ENCODE data around the gene DPYSL5. TPM values are rescaled to one million over a fixed set of nuclear protein-coding genes. Genes with fewer than 3 reads are reported as not detected.

The DPYSL5 gene
- total RNA-seq, 4 donors from 2014 or later: not detected

DNA sequence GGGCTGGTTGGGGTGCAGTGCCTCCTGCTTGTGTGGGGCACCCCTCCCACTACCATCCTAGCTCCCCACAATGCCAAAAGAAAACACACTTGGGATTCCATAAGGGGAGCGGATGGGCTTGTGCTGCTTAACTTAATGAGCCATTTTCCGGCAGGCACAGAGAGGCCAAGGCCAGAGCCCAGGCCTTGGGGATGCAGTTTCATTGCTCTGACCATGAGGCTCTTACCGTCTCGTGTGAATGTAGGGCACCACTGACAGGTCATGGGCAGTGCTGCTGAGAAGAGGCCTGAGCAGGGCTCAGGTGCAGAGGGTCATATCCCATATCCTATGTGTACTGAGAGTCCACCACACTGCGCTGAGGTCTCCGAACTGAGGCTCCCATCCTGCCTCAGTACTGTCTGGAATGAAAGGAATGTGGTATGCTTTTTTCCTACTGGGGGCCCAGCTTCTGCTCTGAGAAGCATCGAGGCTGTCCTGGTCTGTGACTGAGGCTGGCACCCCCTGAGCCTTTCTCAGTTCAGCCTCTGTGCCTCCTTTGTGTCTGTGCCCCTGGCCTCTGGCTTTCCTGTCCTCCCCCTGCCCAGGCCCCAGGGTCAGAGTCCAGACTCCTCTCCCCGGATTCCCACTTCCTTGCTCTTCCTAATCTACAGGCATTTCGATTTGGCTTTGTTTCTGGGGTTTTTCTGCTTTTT lies 77.3 kb downstream of the DPYSL5 start:
- DNase-seq (ENCODE audit: low spot score in 2 of 2): no peak
- 21 to 55% methylated on average over 7 to 9 of the region's 9 CpGs for WGBS, 2 donors
- Histone ChIP-seq H3K9me3 (no peaks in the 10 kb centered on the region), H3K27me3 (peaks cover 0 to 5% of the 10 kb centered on the region in 2 donors), H3K27ac (no peak overlapping the region), H3K4me1 (peaks cover 0 to 6% (median 0%) of the 10 kb centered on the region in 4 donors), H3K36me3 (no peaks in the 10 kb centered on the region), H3K4me3 (no peak overlapping the region)
- TF ChIP-seq, protein P1, sequence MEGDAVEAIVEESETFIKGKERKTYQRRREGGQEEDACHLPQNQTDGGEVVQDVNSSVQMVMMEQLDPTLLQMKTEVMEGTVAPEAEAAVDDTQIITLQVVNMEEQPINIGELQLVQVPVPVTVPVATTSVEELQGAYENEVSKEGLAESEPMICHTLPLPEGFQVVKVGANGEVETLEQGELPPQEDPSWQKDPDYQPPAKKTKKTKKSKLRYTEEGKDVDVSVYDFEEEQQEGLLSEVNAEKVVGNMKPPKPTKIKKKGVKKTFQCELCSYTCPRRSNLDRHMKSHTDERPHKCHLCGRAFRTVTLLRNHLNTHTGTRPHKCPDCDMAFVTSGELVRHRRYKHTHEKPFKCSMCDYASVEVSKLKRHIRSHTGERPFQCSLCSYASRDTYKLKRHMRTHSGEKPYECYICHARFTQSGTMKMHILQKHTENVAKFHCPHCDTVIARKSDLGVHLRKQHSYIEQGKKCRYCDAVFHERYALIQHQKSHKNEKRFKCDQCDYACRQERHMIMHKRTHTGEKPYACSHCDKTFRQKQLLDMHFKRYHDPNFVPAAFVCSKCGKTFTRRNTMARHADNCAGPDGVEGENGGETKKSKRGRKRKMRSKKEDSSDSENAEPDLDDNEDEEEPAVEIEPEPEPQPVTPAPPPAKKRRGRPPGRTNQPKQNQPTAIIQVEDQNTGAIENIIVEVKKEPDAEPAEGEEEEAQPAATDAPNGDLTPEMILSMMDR (IDR thresholded peaks at IDR 0.05): no peak
- no peak for TF ChIP-seq POLR2A (IDR thresholded peaks at IDR 0.05)
- TF ChIP-seq EP300 (IDR thresholded peaks at IDR 0.05): no peak

DNA sequence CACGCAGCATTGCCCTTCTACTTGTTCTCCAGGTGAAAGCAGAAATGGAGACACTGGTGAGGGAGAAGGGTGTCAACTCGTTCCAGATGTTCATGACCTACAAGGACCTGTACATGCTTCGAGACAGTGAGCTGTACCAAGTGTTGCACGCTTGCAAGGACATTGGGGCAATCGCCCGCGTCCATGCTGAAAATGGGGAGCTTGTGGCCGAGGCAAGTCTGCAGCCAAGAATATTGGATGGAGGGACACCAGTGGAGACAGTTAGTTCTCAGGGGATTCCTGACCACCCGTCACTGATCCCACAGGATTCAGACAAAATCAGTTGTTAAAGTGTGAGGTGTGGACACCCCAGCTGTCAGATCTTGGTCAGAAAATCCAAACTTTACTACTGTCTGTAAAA lies 79.3 kb downstream of the DPYSL5 start:
- no peak for TF ChIP-seq EP300 (IDR thresholded peaks at IDR 0.05)
- peaks cover 0 to 8% of the 10 kb centered on the region in 2 donors for H3K27me3 ChIP-seq
- 93 to 96% methylated on average over 9 of the region's 9 CpGs for WGBS, 2 donors
- no peaks in the 10 kb centered on the region for H3K36me3 ChIP-seq
- no peaks in the 10 kb centered on the region for H3K9me3 ChIP-seq
- peaks cover 0 to 6% (median 0%) of the 10 kb centered on the region in 4 donors for H3K4me1 ChIP-seq
- DNase-seq (ENCODE audit: low spot score in 2 of 2): no peak
- no peak overlapping the region for H3K27ac ChIP-seq
- no peak overlapping the region for H3K4me3 ChIP-seq

DNA sequence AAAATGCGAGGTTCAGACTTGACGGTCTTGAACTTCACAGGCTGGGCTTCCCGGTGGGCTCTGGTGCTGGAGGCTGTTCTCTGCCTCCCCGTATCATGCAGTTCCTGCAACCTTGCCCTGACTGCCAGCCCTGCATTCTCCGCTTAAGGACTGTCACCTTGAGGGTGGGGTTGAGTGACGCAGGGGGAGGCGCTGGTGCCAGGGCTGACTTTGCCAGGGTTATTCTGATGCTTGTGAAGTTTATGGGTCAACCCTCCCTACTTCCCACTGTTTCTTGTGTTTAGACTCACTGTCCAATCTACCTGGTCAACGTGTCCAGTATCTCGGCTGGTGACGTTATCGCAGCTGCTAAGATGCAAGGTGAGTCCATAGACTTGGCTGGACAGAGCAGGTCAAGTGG lies 85.0 kb downstream of the DPYSL5 start:
- no peak overlapping the region for H3K4me3 ChIP-seq
- no peak for DNase-seq (ENCODE audit: low spot score in 2 of 2)
- peaks cover 0 to 8% of the 10 kb centered on the region in 2 donors for H3K27me3 ChIP-seq
- no peaks in the 10 kb centered on the region for H3K4me1 ChIP-seq
- no peaks in the 10 kb centered on the region for H3K36me3 ChIP-seq
- no peaks in the 10 kb centered on the region for H3K9me3 ChIP-seq
- H3K27ac ChIP-seq: no peak overlapping the region
- WGBS, 2 donors: 79 to 83% methylated on average over 11 of the region's 11 CpGs
- no peak for TF ChIP-seq POLR2A (IDR thresholded peaks at IDR 0.05)
- TF ChIP-seq, protein P1 (IDR thresholded peaks at IDR 0.05): no peak
- no peak for TF ChIP-seq EP300 (IDR thresholded peaks at IDR 0.05)

DNA sequence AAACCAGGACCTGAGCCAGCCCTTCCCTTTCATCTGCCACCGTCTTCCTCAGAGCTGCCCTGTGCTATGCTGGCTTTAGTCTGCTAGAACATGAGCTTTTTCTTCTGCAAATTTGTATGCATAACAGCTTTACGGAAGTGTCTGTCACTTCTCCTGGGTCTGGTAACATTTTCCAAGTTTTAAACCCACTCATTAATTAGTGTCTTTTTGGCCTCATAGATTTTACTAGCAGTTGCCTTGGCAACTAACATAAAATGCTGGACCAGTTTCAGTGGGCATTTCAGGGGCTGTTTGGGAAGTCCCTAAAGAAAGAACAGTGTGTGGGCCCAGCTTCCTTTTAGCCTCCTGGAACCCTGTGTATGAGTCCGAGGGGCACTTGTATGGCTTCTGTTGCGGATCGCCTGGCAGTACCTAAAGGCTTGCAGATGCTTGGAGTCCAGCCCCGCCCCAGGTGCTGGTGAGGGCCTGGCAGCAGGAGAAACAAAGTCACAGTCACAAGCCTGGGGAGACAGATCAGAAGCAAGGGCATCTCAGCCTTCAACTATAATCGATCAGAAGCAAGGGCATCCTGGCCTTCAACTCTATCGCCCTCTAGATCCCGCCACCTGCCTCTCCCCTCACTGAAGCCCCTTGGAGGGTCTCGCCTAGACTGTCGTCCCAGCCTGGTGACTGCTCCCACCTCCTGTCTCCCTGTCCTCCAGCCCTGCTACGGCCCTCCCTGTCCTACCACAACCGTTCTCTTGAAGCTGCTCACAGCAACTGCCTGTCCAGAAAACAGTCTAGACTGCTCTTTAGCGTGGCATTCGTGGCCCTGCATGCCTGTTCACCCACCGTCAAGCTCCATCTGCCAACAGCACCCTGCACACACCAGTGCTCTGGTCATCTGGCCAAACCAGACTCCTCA lies 85.8 kb downstream of the DPYSL5 start:
- TF ChIP-seq EP300 (IDR thresholded peaks at IDR 0.05) (no peak), POLR2A (IDR thresholded peaks at IDR 0.05) (no peak)
- TF ChIP-seq, protein P1 (IDR thresholded peaks at IDR 0.05): no peak
- H3K9me3 ChIP-seq: no peaks in the 10 kb centered on the region
- no peak overlapping the region for H3K27ac ChIP-seq
- WGBS, 2 donors: 83 to 84% methylated on average over 16 of the region's 16 CpGs
- no peaks in the 10 kb centered on the region for H3K4me1 ChIP-seq
- H3K36me3 ChIP-seq: no peaks in the 10 kb centered on the region
- H3K27me3 ChIP-seq: peaks cover 0 to 8% of the 10 kb centered on the region in 2 donors
- no peak for DNase-seq (ENCODE audit: low spot score in 2 of 2)
- no peak overlapping the region for H3K4me3 ChIP-seq

DNA sequence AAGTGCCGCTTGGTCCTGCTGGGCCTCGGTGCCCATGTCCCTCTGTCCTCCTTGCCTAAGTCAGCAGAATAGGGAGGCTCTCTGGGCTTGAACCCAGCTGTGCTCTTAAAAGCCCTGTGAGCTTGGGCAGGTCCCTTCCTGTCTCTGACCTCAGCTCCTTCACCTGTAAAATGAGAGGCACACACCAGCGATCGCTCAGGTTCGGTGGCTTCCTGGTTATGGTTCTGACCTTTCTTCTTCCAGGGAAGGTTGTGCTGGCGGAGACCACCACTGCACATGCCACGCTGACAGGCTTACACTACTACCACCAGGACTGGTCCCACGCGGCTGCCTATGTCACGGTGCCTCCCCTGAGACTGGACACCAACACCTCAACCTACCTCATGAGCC lies 86.4 kb downstream of the DPYSL5 start:
- Histone ChIP-seq H3K4me3 (no peak overlapping the region), H3K4me1 (no peaks in the 10 kb centered on the region), H3K27ac (no peak overlapping the region), H3K36me3 (no peaks in the 10 kb centered on the region), H3K9me3 (no peaks in the 10 kb centered on the region), H3K27me3 (peaks cover 0 to 8% of the 10 kb centered on the region in 2 donors)
- TF ChIP-seq POLR2A (IDR thresholded peaks at IDR 0.05) (no peak), EP300 (IDR thresholded peaks at IDR 0.05) (no peak)
- TF ChIP-seq, protein P1 (IDR thresholded peaks at IDR 0.05): no peak
- 95 to 96% methylated on average over 10 of the region's 10 CpGs for WGBS, 2 donors
- no peak for DNase-seq (ENCODE audit: low spot score in 2 of 2)

Data from tibial nerve (tissue), 4 donors.